NCI-H345 (cell line): ENCODE measurements around the gene CMIP.

Experiments
- DNase-seq: peaks from one replicate; lab custom pipeline; 2025; lab: John Stamatoyannopoulos, UW

The CMIP gene

GRCh38 chr16:81607805-81608522, 163.4 kb downstream of the CMIP start:
- no peak for DNase-seq

GRCh38 chr16:81608523-81609209, 164.1 kb downstream of the CMIP start:
- DNase-seq = no peak

GRCh38 chr16:81609323-81609892, 164.8 kb downstream of the CMIP start:
- DNase-seq = no peak

- no peak for DNase-seq
Measured at GRCh38 chr16:81610144-81610842, 165.7 kb downstream of the CMIP start.

- DNase-seq = no peak
Measured at GRCh38 chr16:81610936-81611335, 166.3 kb downstream of the CMIP start.

GRCh38 chr16:81611721-81612120, 167.1 kb downstream of the CMIP start:
- DNase-seq = no peak

- no peak for DNase-seq
Measured at GRCh38 chr16:81612351-81613163, 167.9 kb downstream of the CMIP start.

- DNase-seq = no peak
Measured at GRCh38 chr16:81614171-81614570, 169.6 kb downstream of the CMIP start.

GRCh38 chr16:81614654-81615359, 170.2 kb downstream of the CMIP start:
- no peak for DNase-seq

- no peak for DNase-seq
Measured at GRCh38 chr16:81615411-81615810, 170.8 kb downstream of the CMIP start.

- DNase-seq = no peak
Measured at GRCh38 chr16:81615833-81616232, 171.2 kb downstream of the CMIP start.

- no peak for DNase-seq
Measured at GRCh38 chr16:81616321-81617020, 171.9 kb downstream of the CMIP start.

GRCh38 chr16:81617021-81617346, 172.4 kb downstream of the CMIP start:
- DNase-seq = no peak

- DNase-seq = no peak
Measured at GRCh38 chr16:81618187-81618586, 173.6 kb downstream of the CMIP start.

- DNase-seq = peak; percentile 88
Measured at GRCh38 chr16:81618661-81619060, 174.1 kb downstream of the CMIP start.

GRCh38 chr16:81620029-81620428, 175.4 kb downstream of the CMIP start:
- no peak for DNase-seq

GRCh38 chr16:81620796-81621195, 176.2 kb downstream of the CMIP start:
- DNase-seq = no peak

- DNase-seq = no peak
Measured at GRCh38 chr16:81621496-81621895, 176.9 kb downstream of the CMIP start.

GRCh38 chr16:81623365-81624102, 178.9 kb downstream of the CMIP start:
- peak; percentile 51 for DNase-seq

GRCh38 chr16:81624403-81624759, 179.8 kb downstream of the CMIP start:
- no peak for DNase-seq
